Upper lobe of right lung (tissue), 1 donor: ENCODE measurements around the gene KLF11. TPM values are rescaled to one million over a fixed set of nuclear protein-coding genes. Genes with fewer than 3 reads are reported as not detected.

ENCODE experiments used
- ATAC-seq: fragments of 200-7000 bp; cut with Tn5 transposase; one replicate; pipeline ENCODE4 v1.9.1; 2020; ENCODE audit warnings: mild to moderate bottlenecking, moderate library complexity
- DNase-seq: peaks from one replicate; pipeline ENCODE4 v3.0.0-alpha.2; 2020
- H3K27ac ChIP-seq: fragments of 200-600 bp; one replicate; pipeline ENCODE4 v1.8.0; 2022
- H3K27me3 ChIP-seq: fragments of 200-600 bp; one replicate; pipeline ENCODE4 v1.8.0; 2022; ENCODE audit warnings: mild to moderate bottlenecking
- H3K36me3 ChIP-seq: fragments of 200-600 bp; one replicate; pipeline ENCODE4 v1.8.0; 2022
- H3K4me1 ChIP-seq: fragments of 200-600 bp; one replicate; pipeline ENCODE4 v1.8.0; 2022
- H3K4me3 ChIP-seq: fragments of 200-600 bp; one replicate; pipeline ENCODE4 v1.8.0; 2022; ENCODE audit warnings: mild to moderate bottlenecking
- H3K9me3 ChIP-seq: fragments of 200-600 bp; one replicate; pipeline ENCODE4 v1.8.0; 2022
- CTCF ChIP-seq: fragments of 200-600 bp; IDR thresholded peaks from one replicate; pipeline ENCODE4 v1.8.0; 2022; ENCODE audit warnings: antibody characterized with exemption
- intact Hi-C: fragments of 100-400 bp; cut with DNase I; formaldehyde crosslinking; loops from one replicate; pipeline ENCODE4 v1.11.0; 2022
- total RNA-seq: library from RNA; stranded (reverse); fragmentation: NEBNext Ultra II Directional; extraction: Animal tissue kit (Norgen Biotek cat#: 25700); gene quantifications from one replicate; pipeline ENCODE4 v1.2.1, GENCODE V29; 2021
- donor health status: DM: no; HTN: yes; CAD: no; lungs with severe emphysema.

KLF11 gene
- total RNA-seq, 1 donor from 2014 or later = 45.6 TPM

GRCh38 chr2:10003206-10004125 lies 39.9 kb upstream of the KLF11 start:
- TF ChIP-seq CTCF = no peak
- Histone ChIP-seq H3K4me3 (no peak overlapping the region), H3K27ac (no peak overlapping the region), H3K9me3 (no peaks in the 10 kb centered on the region), H3K27me3 (no peaks in the 10 kb centered on the region), H3K36me3 (no peaks in the 10 kb centered on the region), H3K4me1 (no peaks in the 10 kb centered on the region)
- DNase-seq (no peak), ATAC-seq (no peak)
- intact Hi-C loops = no loop called here

GRCh38 chr2:10004401-10004800 lies 38.9 kb upstream of the KLF11 start:
- H3K4me1 ChIP-seq = peaks cover 4% of the 10 kb centered on the region
- H3K27me3 ChIP-seq = no peaks in the 10 kb centered on the region
- H3K36me3 ChIP-seq = no peaks in the 10 kb centered on the region
- DNase-seq (no peak), ATAC-seq (no peak)
- intact Hi-C loops = no loop called here
- H3K27ac ChIP-seq = no peak overlapping the region
- no peaks in the 10 kb centered on the region for H3K9me3 ChIP-seq
- no peak for TF ChIP-seq CTCF
- no peak overlapping the region for H3K4me3 ChIP-seq

GRCh38 chr2:10004836-10005235 lies 38.5 kb upstream of the KLF11 start:
- ATAC-seq (no peak), DNase-seq (no peak)
- Histone ChIP-seq H3K4me1 (peaks cover 8% of the 10 kb centered on the region), H3K4me3 (no peak overlapping the region), H3K9me3 (no peaks in the 10 kb centered on the region), H3K27me3 (no peaks in the 10 kb centered on the region), H3K36me3 (no peaks in the 10 kb centered on the region), H3K27ac (no peak overlapping the region)
- no peak for TF ChIP-seq CTCF
- intact Hi-C loops = no loop called here

- TF ChIP-seq CTCF = no peak
- Histone ChIP-seq H3K36me3 (no peaks in the 10 kb centered on the region), H3K27me3 (no peaks in the 10 kb centered on the region), H3K9me3 (no peaks in the 10 kb centered on the region), H3K4me1 (peaks cover 9% of the 10 kb centered on the region), H3K4me3 (no peak overlapping the region), H3K27ac (no peak overlapping the region)
- ATAC-seq (no peak), DNase-seq (no peak)
- intact Hi-C loops = no loop called here
These were observed 37.7 kb upstream of the KLF11 start for GRCh38 chr2:10005461-10006235.

- ATAC-seq = peak; percentile 61
- Histone ChIP-seq H3K4me1 (peaks cover 9% of the 10 kb centered on the region), H3K27me3 (no peaks in the 10 kb centered on the region), H3K9me3 (no peaks in the 10 kb centered on the region), H3K36me3 (no peaks in the 10 kb centered on the region), H3K27ac (no peak overlapping the region), H3K4me3 (peak overlapping the region; percentile 14)
- peak; percentile 67 for DNase-seq
- intact Hi-C loops = no loop called here
- TF ChIP-seq CTCF = no peak
These were observed 36.9 kb upstream of the KLF11 start for GRCh38 chr2:10006236-10007161.
